Stimulated activated CD4-positive, alpha-beta T cell treated with anti-CD3 and anti-CD28 coated beads, Interleukin-12 subunit alpha, Interleukin-12 subunit beta, amount 100 ng/mL, for 4 hours (primary cell): Measurements from ENCODE around the gene MIEF1.

Experiments
- DNase-seq: peaks from one replicate; pipeline ENCODE4 v3.0.0-alpha.2; 2020

The MIEF1 gene

DNA sequence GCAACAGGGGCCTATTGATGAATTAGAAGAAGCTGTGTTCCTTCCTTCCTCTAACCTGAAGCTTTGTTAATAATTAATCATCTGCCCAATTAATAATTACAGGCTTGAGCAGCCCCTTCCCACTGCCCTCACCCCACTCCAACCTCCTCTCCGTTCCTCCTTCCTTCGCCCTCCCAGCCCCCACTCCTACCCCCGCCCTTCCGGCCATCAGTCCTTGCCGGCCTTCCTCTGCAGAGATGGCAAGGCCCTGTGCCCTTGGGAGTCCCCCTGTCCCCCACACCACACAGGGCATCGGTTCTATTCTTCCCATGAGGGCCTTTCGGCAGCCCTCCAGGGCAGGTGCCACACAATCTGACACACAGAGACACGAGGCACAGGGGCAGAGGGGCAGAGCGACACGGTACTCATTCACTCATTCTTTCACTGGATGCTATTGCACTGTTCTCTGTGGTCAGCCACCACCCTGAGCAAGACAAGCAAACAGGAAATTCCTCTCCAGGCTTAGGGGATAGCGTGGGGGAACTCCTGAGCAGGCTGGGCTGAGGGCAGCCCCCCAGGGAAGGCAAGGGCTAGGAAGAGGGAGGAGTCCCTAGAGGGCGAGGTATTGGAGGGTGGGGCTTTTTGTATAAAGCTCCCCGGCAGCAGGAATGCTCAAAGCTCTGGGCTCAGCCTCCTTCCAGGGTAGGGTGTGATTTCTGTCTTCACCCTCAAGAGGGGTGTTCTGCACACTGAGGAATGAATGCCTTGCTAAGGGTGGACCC lies 30.5 kb upstream of the MIEF1 start:
- no peak for DNase-seq

DNA sequence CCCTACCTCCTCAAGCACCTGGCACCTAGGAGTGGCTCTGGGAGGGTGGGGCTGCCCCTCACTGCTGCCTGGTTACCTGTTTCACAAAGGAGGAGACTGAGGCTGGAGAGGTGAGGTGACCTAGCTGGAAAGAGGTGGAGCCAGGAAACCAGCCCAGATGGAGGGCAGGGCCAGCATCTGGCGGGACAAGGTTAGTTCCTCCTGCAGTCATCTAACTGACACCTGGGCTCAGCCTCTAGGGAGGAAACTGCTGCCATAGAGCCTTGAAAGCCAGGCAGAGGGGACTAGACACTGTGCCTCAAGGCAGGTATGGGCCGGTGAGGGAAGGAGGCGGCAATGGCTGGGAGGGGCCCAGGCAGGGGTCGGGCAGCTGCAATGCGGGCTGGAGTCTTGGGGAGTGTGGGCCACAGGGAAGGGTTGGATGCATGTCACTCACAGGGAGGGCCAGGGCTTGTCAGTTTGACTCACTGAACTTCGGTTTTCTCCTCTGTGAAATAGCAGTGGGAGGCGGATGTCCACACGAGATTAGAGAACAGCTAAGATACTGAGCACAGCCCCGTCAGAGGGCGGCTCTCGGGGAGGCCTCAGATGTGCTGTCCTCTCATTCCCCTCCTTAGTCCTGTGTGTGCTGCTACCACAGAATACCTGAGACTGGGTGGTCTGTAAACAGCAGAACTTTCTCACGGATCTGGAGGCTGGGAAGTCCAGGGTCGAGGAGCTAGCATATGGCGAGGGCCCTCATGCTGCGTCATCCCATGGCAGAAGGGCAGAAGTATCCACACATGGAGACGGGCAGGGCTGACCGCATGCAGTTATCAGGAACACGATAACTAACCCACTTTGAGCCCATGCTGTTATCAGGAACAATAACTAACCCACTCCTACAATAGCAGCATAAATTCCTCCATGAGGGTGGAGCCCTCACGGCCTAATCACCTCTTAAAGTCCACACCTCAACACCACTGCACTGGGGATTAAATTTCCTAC lies 29.2 kb upstream of the MIEF1 start:
- DNase-seq = no peak

DNA sequence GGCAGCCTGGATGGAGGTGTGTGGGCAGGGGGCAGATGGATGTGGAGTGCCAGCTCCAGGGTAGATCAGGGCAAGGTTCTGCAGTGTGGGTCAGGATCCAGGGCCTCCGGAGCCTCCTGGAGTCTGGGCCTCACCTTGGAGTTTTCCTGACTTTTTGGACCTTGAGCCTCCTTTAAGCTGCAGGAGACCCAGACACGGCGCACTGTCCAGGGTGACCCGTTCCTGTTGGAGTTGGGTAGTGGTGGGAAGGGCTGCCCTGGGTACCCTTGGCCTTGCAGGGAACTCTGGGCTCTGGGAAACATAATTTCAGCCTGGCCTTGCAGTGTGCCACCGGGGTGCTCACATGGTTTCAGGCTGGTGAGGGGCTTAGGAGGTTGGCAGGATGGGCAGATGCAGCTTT lies 28.2 kb upstream of the MIEF1 start:
- no peak for DNase-seq

DNA sequence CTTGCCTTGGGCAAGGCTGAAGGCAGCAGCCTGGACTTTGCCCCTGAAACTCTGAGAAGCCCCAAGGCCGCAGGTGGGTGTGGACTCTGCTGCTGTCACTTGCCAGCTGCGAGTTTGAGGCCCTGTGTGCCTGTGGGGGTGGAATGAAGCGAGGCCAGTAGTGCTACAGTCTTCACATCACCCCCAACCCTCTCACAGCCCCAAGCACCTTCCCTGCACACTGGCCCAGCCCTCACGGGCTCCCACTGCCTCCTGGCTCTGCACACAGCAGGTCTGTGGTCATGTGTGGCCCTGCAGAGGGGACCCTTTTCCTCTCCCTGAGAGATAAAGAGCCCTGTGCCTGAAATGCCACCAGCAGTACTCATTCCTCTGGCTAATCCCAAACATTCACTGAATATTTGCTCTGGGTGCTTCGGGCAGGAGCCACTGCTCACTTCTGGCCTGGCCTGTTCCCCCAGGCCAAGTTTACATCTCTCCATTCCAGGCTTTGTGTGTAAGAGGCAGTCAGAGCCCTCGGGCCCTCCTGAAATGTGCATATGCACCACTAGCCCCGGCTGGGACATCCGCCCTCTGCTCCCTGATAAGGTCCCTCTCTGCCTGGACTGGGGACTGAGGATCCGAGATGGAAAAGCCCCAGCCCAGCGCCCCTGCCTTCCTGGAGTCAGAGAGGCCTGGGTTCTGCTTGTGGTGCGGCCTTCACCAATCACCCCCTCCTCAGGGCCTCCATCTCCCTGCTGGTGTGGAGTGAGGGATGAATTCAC lies 27.6 kb upstream of the MIEF1 start:
- no peak for DNase-seq

DNA sequence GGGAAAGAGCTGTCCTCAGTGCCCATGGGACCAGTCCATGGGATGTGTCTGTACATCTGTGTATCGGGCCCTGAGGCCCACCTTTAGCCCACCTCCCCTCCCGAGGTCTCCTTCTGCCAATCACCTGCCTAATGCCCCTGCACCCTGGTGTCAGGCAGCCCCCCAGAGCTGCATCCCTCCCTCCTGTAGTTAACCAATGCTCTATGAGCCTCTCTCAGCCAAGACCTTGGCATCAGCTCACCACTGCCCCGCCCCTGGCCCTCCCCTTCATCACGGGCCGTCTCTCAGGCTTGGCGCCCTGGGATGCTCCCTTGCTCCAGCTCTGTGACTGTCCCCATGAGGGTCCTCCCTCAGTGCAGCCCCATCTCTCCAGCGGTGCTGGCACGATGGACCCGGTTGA lies 26.8 kb upstream of the MIEF1 start:
- DNase-seq = no peak

DNA sequence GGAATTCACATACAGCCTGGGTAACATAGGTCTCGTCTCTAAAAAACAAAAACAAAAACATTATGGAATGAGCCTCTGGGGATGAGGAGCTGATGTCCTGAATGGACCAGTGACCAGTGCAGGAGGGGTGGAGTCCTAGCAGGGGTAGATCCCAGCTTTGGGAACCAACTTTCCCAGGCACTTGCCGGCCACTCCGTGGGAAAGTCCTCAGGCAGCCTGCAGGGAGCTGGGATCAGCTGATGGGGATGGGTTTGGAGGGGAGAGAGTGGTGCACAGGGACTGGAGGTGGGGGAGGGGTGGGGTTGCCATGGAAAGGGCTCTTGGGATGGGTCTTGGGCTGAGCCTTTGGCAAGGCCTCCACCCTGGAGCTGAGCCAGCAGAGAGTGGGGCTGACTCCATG lies 26.2 kb upstream of the MIEF1 start:
- no peak for DNase-seq

DNA sequence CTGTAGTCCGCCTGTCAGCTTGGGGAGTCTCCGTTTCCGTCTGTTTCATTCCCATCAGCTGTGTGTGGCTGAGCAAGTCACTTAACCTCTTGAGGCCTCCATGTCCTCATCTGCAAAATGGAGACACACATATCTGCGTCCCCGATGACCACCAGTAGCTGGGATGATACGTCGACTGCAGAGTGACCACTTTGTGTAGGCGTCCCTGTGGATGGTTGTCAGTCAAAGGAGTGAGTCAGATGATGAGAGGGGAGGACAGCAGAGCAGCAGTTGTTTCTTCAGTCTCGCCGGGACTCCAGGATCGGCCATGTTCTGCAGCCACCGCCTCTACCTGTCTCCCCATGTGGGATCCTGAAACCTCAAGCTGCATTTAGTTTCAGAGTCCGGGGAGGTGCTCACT lies 25.4 kb upstream of the MIEF1 start:
- no peak for DNase-seq

DNA sequence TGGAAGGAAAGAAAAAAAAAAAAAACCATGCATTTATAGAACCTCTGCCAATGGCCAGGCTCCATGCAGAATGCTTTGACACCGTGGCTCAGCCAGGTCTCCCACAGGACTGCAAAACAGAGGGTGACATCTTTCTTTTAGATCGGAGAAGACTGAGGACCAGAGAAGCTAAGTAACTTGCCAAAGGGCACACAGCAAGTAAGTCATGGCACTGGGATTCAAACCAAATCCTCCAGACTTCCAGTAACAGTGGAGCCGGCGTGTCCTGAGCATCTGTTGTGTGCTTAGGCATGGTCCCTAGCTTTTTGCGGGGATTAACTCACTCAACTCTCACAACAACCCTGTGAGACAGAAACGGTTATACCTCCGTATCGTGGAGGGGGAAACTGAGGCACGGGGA lies 24.5 kb upstream of the MIEF1 start:
- no peak for DNase-seq

DNA sequence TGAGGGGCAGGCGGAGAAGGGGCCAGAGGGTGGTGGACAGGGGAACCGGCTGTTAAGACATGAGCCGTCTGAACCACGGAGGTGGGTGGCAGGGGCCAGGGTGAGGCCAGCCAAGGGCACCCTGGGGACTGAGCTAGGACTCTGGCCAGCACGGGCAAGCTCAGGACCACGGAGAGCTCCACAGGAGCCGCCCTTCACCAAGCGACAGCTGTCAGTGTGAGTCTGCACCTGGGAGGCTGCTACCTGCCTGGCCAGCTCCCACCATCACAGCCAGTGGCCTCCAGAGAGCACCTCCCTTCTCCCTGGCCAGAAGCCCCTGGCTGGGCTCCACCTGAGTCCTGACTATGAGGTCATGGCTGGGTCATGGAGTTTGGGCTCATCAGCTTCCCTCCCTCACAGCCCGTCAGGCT lies 23.6 kb upstream of the MIEF1 start:
- peak; percentile 22 for DNase-seq

DNA sequence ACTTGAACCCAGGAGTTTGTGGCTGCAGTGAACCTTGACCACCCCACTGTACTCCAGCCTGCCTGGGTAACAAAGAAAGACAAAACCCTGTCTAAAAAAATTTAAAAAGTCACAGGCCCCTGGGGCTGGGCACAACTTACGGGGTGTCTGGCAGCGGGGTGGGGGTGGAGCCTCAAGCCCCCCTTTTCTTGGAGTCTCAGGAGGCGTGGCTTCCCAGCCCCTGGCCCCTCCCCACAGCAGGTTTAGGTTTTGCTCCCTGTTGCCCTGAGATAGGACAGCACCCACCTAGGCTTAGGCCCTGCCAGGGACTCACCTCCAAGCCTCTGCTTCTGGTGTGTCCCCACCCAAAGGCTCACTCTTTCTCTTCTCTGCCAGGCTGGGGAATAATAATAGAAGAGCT lies 22.8 kb upstream of the MIEF1 start:
- no peak for DNase-seq

DNA sequence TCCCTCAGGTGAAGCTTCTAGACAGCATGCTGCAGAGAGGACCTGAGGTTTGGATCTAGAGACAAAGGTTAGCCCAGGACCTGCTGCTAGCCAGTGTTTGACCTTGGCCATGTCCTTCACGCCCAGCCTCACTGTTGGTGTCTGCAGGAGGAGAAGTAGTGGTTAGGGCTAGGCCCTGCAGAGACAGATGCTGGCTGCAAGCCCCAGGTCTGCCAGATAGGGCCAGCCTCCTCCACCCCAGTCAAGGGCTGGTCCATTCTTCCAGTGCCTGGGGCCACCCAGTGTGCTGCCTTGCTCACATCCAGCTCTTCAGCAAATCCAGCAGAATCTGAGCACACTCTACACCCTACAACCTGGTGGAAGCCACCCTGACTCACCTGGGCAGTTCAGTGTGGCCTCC lies 21.5 kb upstream of the MIEF1 start:
- no peak for DNase-seq

DNA sequence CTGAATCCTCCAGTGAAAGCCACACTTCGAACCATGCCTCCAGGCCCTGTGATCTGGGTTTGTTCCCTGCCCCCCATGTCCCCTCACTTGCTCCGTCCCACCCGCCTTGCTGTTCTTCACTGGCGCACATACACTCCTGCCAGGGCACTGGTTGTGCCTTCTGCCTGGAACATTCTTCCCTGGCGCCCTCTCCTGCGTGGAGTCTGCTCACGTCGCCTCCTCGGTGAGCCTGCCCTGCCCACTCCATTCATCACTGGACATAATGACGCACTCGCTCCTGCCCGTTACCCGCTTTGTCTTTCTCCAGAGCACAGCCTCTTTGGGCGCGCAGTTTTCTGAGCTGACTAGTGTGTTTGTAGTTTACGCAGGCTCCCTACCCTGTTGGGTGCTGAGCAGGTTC lies 21.0 kb upstream of the MIEF1 start:
- no peak for DNase-seq

DNA sequence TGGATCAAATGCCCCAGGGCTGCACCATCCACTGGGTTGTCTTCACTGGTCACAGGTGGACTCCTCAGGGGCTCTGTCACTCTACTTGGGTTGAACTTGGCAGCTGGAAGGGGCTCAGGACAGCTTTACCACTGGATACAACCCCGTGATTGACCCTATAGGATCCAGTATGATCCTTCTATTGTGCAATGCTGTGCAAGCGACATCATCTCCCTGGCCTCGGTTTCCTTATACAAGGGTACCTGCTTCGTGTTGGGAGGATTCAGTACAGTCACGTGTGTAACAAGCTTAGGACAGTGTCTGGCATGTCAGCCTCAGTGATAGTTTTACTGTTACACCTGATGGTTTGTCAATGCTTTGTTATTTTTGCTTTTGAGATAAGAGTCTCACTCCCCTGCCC lies 20.5 kb upstream of the MIEF1 start:
- DNase-seq = no peak

DNA sequence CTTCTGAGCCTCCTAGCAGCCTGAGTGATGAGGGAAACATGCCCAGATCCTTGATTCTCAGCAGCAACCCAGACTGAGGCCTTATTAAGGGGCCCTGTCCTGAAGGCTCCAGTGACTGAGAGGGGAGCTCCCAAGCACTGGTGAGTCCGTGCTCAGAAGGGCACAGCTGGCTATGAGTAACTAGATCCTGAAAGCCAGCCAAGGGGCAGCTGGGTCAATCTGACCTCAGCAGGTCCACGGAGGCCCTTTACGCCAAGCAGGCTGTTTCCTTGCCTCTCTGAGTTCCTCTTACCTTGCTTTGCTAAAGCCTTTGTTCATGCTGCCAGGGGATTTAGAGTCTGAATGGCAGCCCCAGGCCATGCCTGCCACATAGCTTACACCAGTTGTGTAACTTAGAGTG lies 19.3 kb upstream of the MIEF1 start:
- DNase-seq = no peak

DNA sequence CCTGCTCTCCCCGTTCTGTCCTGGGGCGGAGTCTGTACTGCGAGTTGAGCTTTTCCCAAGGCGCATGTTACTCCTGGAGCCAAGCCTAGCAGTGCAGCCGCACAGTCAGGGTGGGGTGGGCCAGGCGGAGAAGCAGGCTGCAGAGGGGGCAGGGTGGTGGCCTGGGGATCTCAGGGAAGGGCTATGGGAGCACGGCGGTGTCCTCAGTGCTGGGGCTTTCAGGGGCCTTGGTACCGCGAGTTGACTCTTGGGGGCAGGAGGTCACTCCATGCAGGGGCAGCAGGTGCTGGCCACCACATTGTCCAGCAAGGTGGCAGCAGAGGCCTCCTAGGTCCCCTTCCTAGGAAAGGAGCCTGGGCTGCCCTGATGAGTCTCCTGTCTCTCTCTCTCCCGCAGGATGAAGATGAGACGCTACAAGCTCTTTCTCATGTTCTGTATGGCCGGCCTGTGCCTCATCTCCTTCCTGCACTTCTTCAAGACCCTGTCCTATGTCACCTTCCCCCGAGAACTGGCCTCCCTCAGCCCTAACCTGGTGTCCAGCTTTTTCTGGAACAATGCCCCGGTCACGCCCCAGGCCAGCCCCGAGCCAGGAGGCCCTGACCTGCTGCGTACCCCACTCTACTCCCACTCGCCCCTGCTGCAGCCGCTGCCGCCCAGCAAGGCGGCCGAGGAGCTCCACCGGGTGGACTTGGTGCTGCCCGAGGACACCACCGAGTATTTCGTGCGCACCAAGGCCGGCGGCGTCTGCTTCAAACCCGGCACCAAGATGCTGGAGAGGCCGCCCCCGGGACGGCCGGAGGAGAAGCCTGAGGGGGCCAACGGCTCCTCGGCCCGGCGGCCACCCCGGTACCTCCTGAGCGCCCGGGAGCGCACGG lies 14.9 kb upstream of the MIEF1 start:
- no peak for DNase-seq

DNA sequence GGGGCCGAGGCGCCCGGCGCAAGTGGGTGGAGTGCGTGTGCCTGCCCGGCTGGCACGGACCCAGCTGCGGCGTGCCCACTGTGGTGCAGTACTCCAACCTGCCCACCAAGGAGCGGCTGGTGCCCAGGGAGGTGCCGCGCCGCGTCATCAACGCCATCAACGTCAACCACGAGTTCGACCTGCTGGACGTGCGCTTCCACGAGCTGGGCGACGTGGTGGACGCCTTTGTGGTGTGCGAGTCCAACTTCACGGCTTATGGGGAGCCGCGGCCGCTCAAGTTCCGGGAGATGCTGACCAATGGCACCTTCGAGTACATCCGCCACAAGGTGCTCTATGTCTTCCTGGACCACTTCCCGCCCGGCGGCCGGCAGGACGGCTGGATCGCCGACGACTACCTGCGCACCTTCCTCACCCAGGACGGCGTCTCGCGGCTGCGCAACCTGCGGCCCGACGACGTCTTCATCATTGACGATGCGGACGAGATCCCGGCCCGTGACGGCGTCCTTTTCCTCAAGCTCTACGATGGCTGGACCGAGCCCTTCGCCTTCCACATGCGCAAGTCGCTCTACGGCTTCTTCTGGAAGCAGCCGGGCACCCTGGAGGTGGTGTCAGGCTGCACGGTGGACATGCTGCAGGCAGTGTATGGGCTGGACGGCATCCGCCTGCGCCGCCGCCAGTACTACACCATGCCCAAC lies 14.1 kb upstream of the MIEF1 start:
- DNase-seq = no peak

DNA sequence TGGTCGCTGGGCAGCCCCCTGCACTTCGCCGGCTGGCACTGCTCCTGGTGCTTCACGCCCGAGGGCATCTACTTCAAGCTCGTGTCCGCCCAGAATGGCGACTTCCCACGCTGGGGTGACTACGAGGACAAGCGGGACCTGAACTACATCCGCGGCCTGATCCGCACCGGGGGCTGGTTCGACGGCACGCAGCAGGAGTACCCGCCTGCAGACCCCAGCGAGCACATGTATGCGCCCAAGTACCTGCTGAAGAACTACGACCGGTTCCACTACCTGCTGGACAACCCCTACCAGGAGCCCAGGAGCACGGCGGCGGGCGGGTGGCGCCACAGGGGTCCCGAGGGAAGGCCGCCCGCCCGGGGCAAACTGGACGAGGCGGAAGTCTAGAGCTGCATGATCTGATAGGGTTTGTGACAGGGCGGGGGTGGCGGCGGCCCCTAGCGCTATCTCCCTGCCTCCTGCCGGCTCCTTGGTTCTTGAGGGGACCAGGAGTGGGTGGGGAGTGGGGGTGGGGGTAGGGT lies 13.5 kb upstream of the MIEF1 start:
- no peak for DNase-seq

DNA sequence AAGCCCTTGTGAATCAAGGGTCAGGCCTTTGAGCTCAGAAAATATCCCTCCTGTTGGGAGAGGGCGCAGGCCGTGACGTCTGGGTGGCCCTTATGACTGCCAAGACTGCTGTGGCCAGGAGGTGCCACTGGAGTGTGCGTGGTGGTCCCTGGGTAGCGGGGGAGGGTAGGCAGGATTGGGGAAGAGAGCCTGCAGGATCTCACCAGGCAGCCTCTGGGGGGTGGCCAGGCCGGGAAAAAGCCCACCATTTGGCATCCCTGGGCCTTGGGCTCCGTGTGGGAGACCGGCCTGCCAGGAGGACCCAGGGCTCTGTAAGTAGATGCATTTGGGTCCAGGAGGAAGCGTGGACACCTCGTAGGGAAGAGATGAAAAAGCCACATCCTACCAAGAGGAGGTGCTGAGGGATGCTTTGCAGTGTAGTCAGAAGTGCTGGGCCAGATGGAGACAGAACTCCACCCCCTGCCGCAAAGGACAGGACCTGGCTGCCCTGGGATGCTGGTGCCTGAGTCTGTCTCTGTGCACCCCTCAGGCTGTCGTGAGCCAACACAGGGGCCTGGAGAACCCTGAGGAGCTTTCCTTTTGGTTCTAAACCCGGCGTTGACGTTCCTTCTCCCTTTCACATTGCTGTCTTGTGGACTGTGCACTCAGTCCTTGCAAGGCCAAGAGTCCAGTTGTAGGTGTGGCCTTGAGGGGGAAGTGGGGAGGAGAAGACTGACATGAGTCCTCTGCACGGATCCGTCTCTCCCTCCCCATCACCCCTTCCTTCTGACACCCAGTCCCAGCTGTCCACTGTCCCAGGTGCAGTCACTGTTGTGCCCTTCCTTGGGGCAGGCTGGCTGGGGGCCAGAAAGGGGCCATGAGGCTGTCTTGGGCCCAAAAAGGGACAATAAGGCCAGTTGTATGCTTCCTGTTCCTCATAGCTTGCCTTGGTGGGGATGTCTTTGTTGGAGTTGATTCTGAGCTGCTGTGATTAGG lies 12.7 kb upstream of the MIEF1 start:
- DNase-seq = no peak

DNA sequence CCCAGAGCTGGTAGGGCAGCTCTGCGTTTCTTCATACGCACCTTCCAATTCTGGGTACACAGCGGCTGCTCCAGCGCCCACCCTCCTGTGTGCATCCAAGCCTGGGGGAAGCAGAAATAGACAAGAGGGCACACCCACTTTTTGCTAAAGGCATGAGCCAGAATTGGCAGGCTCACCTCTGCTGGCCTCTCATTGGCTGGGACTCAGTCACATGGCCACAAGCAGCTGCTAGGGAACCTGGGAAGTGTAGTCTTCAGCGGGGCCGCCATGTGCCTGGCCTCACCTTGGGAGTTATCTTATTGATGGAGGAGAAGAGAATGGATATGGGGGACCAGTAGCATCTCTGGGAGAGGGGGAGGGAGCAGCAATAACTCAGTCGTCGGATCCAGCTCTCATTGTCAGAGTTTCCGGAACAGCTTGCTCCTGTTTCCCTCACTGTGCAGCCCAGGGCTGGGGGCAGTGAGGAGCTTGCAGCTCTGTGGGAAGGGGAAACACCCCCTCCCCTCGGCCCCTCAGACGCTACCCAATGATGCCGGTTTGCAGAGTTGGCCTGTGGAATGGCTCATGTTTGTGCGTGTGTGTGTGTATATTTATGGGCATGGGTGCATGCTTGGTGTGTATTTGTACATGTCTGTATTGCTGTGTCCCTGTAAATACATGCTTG lies 11.8 kb upstream of the MIEF1 start:
- peak; percentile 71 for DNase-seq
